Upper lobe of left lung (tissue), 6 donors: Measurements from ENCODE around the gene TAGLN2. TPM values are rescaled to one million over a fixed set of nuclear protein-coding genes. Genes with fewer than 3 reads are reported as not detected.

Experiments used
- ATAC-seq, 2 donors: fragments of 200-7000 bp; cut with Tn5 transposase; one replicate each; pipeline ENCODE4 v1.9.1; 2022; ENCODE audit warnings: mild to moderate bottlenecking in 2 of 2, moderate library complexity in 2 of 2; ENCODE audit not compliant: low FRiP score in 2 of 2
- DNase-seq, 2 donors: peaks; one replicate each; pipeline ENCODE4 v3.0.0-alpha.2; 2019 to 2020
- H3K27ac ChIP-seq, 4 donors: fragments of 200-600 bp; sonication (generic); one replicate each; pipeline ENCODE4 v1.5.1; 2016 to 2019
- H3K27me3 ChIP-seq, 4 donors: fragments of 200-600 bp; sonication (generic); one replicate each; pipeline ENCODE4 v1.5.1; 2017 to 2019
- H3K36me3 ChIP-seq, 4 donors: fragments of 200-600 bp; sonication (generic); one replicate each; pipeline ENCODE4 v1.5.1; 2016 to 2019
- H3K4me1 ChIP-seq, 4 donors: fragments of 200-600 bp; sonication (generic); one replicate each; pipeline ENCODE4 v1.5.1; 2018 to 2019
- H3K4me3 ChIP-seq, 4 donors: fragments of 200-600 bp; sonication (generic); one replicate each; pipeline ENCODE4 v1.5.1; 2017 to 2019; ENCODE audit warnings: mild to moderate bottlenecking in 2 of 4, moderate library complexity in 1 of 4
- H3K9me3 ChIP-seq, 4 donors: fragments of 200-600 bp; sonication (generic); one replicate each; pipeline ENCODE4 v1.5.1; 2018 to 2019
- EP300 ChIP-seq, 4 donors: sonication (generic); formaldehyde crosslinking; IDR thresholded peaks; one replicate each; pipeline ENCODE4 v1.5.1; 2017; ENCODE audit warnings: antibody characterized with exemption in 4 of 4, control low read depth in 2 of 4
- POLR2A ChIP-seq, 4 donors: fragments of 450-650 bp; IDR thresholded peaks; one replicate each; pipeline ENCODE4 v1.5.1; 2016 to 2017; ENCODE audit warnings: antibody characterized with exemption in 4 of 4, mild to moderate bottlenecking in 2 of 4
- POLR2AphosphoS5 ChIP-seq, 2 donors: sonication (generic); formaldehyde crosslinking; IDR thresholded peaks; one replicate each; pipeline ENCODE4 v1.5.1; 2017; ENCODE audit warnings: antibody characterized with exemption in 2 of 2
- WGBS, 2 donors: methylation state at CpG; one replicate each; pipeline ENCODE4 v1.1.5; 2017 to 2018; 5-methylcytosine and 5-hydroxymethylcytosine counted together
- total RNA-seq, 6 donors: library from RNA; depleted of rRNA in 4 of 6; stranded (reverse); fragments of >200 nt in 4 of 6; gene quantifications; one replicate each; pipeline versions ENCODE4 v1.1.0 to v1.2.1, GENCODE V29; 2016 to 2021
- TF ChIP-seq, protein P1 (sequence below), 6 experiments: fragments of 450-650 bp in 4 of 6; fragments of 200-600 bp in 2 of 6; sonication (generic) in 2 of 6; IDR thresholded peaks; one replicate each; pipeline ENCODE4 v1.5.1; 2016 to 2019; ENCODE audit warnings: antibody characterized with exemption in 6 of 6
- donor health status: DM: no; HTN: no; CAD: no; lungs with moderate emphysema.
- donor health status: DM: no; HTN: yes; CAD: no; lungs with severe emphysema.

Gene TAGLN2
- total RNA-seq, 6 donors from 2014 or later, result 167 to 1,014 (median 605) TPM

DNA sequence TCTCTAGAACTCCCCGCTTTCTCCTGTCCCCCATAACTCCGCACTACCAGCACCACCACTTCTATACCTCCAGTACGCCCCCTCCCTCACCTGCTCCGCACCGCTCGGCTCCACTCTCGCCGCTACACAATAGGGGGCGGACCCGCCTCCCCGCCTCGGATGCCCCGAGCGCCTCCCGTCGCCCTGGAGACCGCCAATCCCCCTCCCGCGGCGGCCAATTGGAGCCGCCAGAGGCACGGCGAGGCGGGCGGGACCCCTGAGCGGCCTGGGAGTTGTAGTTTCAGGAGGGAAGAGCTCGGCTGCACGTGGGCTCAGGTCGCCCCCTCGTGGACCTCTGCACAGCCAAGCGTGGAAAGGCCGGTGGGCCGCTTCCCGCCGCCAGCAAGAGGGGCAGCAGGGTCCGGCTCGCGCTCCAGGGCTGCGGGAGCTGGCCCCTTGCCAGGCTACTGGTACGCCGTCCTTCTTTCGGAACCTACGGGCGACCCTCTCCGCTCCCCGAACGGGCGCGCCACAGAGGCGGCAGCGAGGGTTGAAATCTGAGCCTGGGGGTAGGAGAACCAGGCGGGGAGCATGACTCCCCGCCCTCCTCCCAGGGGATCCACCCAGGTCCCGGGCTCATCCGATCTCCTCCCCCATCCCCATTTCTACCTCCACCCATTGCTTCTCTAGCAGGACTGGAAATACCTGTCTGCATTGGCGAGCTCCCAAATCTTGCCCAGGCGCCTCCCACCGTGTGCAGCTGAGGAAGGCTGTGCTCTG, 20.4 kb upstream of the TAGLN2 start, which contains the start of gene IGSF9:
Gene IGSF9, minus strand, starts transcription at position 131 of the 759 bp plus-strand sequence. CDS start 2,159 bp downstream, outside the sequence.
- peak; percentile 74 to 92 for ATAC-seq
- Histone ChIP-seq H3K4me1 (peaks cover 12 to 20% (median 16%) of the 10 kb centered on the region in 4 donors), H3K27ac (peak within 1 kb of the TSS in 1 of 4 donors; percentile 65), H3K9me3 (no peaks in the 10 kb centered on the region), H3K36me3 (no peaks in the 10 kb centered on the region), H3K27me3 (peaks cover 0 to 8% (median 0%) of the 10 kb centered on the region in 4 donors), H3K4me3 (peak within 1 kb of the TSS; percentile 20 to 52 (median 47))
- no peak for TF ChIP-seq POLR2A (IDR thresholded peaks at IDR 0.05)
- TF ChIP-seq, protein P1, sequence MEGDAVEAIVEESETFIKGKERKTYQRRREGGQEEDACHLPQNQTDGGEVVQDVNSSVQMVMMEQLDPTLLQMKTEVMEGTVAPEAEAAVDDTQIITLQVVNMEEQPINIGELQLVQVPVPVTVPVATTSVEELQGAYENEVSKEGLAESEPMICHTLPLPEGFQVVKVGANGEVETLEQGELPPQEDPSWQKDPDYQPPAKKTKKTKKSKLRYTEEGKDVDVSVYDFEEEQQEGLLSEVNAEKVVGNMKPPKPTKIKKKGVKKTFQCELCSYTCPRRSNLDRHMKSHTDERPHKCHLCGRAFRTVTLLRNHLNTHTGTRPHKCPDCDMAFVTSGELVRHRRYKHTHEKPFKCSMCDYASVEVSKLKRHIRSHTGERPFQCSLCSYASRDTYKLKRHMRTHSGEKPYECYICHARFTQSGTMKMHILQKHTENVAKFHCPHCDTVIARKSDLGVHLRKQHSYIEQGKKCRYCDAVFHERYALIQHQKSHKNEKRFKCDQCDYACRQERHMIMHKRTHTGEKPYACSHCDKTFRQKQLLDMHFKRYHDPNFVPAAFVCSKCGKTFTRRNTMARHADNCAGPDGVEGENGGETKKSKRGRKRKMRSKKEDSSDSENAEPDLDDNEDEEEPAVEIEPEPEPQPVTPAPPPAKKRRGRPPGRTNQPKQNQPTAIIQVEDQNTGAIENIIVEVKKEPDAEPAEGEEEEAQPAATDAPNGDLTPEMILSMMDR (IDR thresholded peaks at IDR 0.05), result peak; percentile 48 to 78 (median 60)
- TF ChIP-seq EP300 (IDR thresholded peaks at IDR 0.05), result no peak
- TF ChIP-seq POLR2AphosphoS5 (IDR thresholded peaks at IDR 0.05), result peak in 1 of 2 donors; percentile 12
- DNase-seq, result peak; percentile 82 to 94
- 3 to 4% methylated on average over 17 to 41 of the region's 58 CpGs for WGBS, 2 donors

DNA sequence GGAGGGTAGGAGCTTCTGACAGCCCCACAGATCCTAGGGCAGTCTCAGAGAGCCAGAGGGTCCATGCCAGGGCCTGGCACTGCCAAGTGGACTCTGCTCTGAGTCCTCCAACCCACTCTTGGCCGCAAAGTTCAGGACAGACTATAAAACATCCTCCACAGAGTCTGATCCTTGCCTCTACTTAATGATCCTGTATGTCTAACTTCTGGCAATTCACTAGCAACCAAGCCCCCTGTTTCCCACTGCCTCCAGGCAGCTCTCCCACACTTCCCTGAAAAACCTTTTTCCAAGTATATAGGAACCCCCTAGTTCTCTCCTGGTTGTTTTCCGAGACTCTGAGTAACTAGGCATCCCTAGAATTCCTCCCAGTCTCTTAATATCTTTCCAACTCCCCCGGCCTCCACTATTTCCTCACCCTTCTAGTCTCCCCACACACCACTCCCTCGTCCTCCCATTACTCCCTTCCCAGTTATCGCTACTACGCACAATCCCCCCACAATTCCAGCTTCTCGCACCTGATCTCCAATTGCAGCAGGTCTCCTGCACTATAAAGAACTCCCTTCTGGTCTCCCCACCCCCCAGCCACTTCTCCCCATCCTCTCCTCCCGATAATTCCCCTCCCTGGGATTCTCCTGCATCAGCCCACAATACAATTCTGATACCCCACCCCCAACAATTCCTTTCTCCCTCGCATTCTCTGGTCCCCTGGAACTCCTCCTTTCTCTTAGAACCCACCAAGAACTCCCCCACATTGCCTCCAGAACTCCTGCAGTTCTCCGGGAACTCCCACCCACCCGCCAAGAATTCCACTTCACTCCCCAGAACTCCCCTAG, 19.5 kb upstream of the TAGLN2 start:
- Histone ChIP-seq H3K36me3 (no peaks in the 10 kb centered on the region), H3K4me1 (peaks cover 12 to 20% (median 16%) of the 10 kb centered on the region in 4 donors), H3K9me3 (no peaks in the 10 kb centered on the region), H3K27me3 (peaks cover 0 to 8% (median 0%) of the 10 kb centered on the region in 4 donors), H3K4me3 (peak overlapping the region in 3 of 4 donors; percentile 44 to 52 (median 50)), H3K27ac (no peak overlapping the region)
- 32 to 41% methylated on average over 11 of the region's 11 CpGs for WGBS, 2 donors
- no peak for TF ChIP-seq POLR2AphosphoS5 (IDR thresholded peaks at IDR 0.05)
- TF ChIP-seq EP300 (IDR thresholded peaks at IDR 0.05), result no peak
- no peak for TF ChIP-seq POLR2A (IDR thresholded peaks at IDR 0.05)
- TF ChIP-seq, protein P1 (IDR thresholded peaks at IDR 0.05), result no peak
- no peak for ATAC-seq
- no peak for DNase-seq

DNA sequence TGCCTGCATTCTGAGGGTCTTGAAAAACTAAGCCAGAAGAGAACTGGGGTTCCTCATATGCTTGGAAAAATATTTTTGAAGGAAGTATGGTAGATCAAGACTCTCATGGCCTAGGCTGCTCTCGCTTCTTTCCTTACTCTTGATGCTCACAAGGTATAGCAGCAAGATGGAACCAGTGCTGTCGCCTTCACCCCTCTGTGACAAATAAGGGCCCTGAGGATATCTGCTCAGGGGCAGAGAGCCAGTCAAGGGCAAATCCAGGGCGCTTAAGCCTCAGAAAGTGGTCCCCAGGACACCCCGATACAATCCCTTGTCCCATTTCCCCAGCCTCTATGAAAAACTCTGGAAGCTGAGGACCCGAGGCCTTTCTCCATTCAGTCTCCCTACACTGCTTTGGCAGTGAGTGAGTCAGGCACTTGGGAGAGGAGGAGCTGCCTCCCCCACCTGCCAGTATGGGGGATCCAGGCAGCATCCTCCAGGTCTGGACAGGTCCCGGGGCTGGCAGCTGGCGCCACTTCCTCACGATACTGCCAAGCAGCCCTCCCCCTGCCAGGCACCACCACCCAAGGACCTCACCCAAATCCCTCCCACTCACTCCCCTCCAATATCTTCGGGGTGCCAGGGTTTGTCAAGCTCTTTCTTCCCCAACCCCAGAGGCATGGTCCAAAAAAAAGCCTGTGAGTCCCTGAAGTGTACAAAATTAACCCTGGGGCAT, 18.8 kb upstream of the TAGLN2 start:
- peaks cover 0 to 8% (median 0%) of the 10 kb centered on the region in 4 donors for H3K27me3 ChIP-seq
- no peaks in the 10 kb centered on the region for H3K36me3 ChIP-seq
- peaks cover 12 to 17% (median 15%) of the 10 kb centered on the region in 4 donors for H3K4me1 ChIP-seq
- TF ChIP-seq POLR2A (IDR thresholded peaks at IDR 0.05) (no peak), EP300 (IDR thresholded peaks at IDR 0.05) (no peak), POLR2AphosphoS5 (IDR thresholded peaks at IDR 0.05) (no peak)
- TF ChIP-seq, protein P1 (IDR thresholded peaks at IDR 0.05), result no peak
- peak in 1 of 2 donors; percentile 41 for DNase-seq
- ATAC-seq, result no peak
- no peak overlapping the region for H3K4me3 ChIP-seq
- H3K27ac ChIP-seq, result no peak overlapping the region
- H3K9me3 ChIP-seq, result no peaks in the 10 kb centered on the region
- 79% methylated on average over 8 to 9 of the region's 9 CpGs for WGBS, 2 donors

DNA sequence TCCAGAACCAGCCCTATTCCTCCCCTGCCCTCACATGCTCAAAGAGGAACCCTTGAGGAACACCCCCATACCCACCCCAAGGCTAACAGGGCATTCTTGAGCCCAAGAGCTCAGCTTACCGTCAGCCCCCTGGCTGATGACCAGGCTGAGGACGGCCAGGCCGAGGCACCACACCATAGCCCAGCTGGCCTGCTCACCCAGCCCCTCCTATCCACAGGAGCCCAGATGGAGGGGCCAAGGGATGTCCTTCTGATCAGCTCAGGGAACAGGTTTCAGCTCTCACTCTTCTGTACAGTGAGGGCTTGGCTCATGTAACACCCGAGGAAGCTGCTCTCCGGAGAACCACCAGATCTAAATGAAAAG, 18.0 kb upstream of the TAGLN2 start:
- H3K4me1 ChIP-seq, result peaks cover 12 to 22% (median 15%) of the 10 kb centered on the region in 4 donors
- no peak overlapping the region for H3K4me3 ChIP-seq
- no peaks in the 10 kb centered on the region for H3K36me3 ChIP-seq
- 73 to 88% methylated on average over 5 of the region's 5 CpGs for WGBS, 2 donors
- ATAC-seq (no peak), DNase-seq (no peak)
- H3K9me3 ChIP-seq, result no peaks in the 10 kb centered on the region
- H3K27me3 ChIP-seq, result peaks cover 0 to 8% (median 0%) of the 10 kb centered on the region in 4 donors
- H3K27ac ChIP-seq, result no peak overlapping the region
- TF ChIP-seq, protein P1 (IDR thresholded peaks at IDR 0.05), result no peak
- TF ChIP-seq EP300 (IDR thresholded peaks at IDR 0.05) (no peak), POLR2A (IDR thresholded peaks at IDR 0.05) (no peak), POLR2AphosphoS5 (IDR thresholded peaks at IDR 0.05) (no peak)
